IPS-18c (cell line): ENCODE data around the gene FOXJ3.

Experiments
- H3K4me3 ChIP-seq: 2 replicates; pipeline ENCODE4 v1.7.0; 2013; ENCODE audit warnings: low read depth, mild to moderate bottlenecking, low read length, moderate library complexity; ENCODE audit not compliant: insufficient read depth
- H3K9me3 ChIP-seq: one replicate; pipeline ENCODE4 v1.6.1; 2013; ENCODE audit warnings: mild to moderate bottlenecking, low read length, moderate library complexity; ENCODE audit not compliant: control insufficient read depth, insufficient read depth

FOXJ3 gene

GRCh38 chr1:42319128-42319851, 15.7 kb downstream of the FOXJ3 start:
- Histone ChIP-seq H3K9me3 (no peaks in the 10 kb centered on the region), H3K4me3 (no peak overlapping the region)

- Histone ChIP-seq H3K9me3 (no peaks in the 10 kb centered on the region), H3K4me3 (no peak overlapping the region)
These were observed 16.4 kb downstream of the FOXJ3 start for GRCh38 chr1:42318601-42319000.

- no peaks in the 10 kb centered on the region for H3K9me3 ChIP-seq
These were observed 17.7 kb downstream of the FOXJ3 start for GRCh38 chr1:42317308-42317707.

GRCh38 chr1:42316292-42316691, 18.7 kb downstream of the FOXJ3 start:
- Histone ChIP-seq H3K4me3 (no peak overlapping the region), H3K9me3 (no peaks in the 10 kb centered on the region)

More at GRCh38 chr1:42317308-42317707, 17.7 kb downstream of the FOXJ3 start:
- H3K4me3 ChIP-seq, result no peak overlapping the region

GRCh38 chr1:42315500-42315899, 19.5 kb downstream of the FOXJ3 start:
- no peaks in the 10 kb centered on the region for H3K9me3 ChIP-seq
- H3K4me3 ChIP-seq, result no peak overlapping the region

GRCh38 chr1:42313970-42314369, 21.1 kb downstream of the FOXJ3 start:
- no peaks in the 10 kb centered on the region for H3K9me3 ChIP-seq
- H3K4me3 ChIP-seq, result no peak overlapping the region

GRCh38 chr1:42312576-42313212, 22.3 kb downstream of the FOXJ3 start:
- Histone ChIP-seq H3K4me3 (no peak overlapping the region), H3K9me3 (no peaks in the 10 kb centered on the region)

- no peak overlapping the region for H3K4me3 ChIP-seq
- H3K9me3 ChIP-seq, result no peaks in the 10 kb centered on the region
These were observed 23.1 kb downstream of the FOXJ3 start for GRCh38 chr1:42311897-42312296.

- Histone ChIP-seq H3K9me3 (no peaks in the 10 kb centered on the region), H3K4me3 (no peak overlapping the region)
These were observed 23.9 kb downstream of the FOXJ3 start for GRCh38 chr1:42311138-42311537.

- Histone ChIP-seq H3K9me3 (no peaks in the 10 kb centered on the region), H3K4me3 (no peak overlapping the region)
These were observed 28.1 kb downstream of the FOXJ3 start for GRCh38 chr1:42306977-42307376.

- H3K9me3 ChIP-seq, result no peaks in the 10 kb centered on the region
- no peak overlapping the region for H3K4me3 ChIP-seq
These were observed 29.4 kb downstream of the FOXJ3 start for GRCh38 chr1:42305639-42306038.

- H3K9me3 ChIP-seq, result no peaks in the 10 kb centered on the region
- no peak overlapping the region for H3K4me3 ChIP-seq
These were observed 33.0 kb downstream of the FOXJ3 start for GRCh38 chr1:42302034-42302433.

GRCh38 chr1:42298520-42298919, 36.5 kb downstream of the FOXJ3 start:
- H3K4me3 ChIP-seq, result no peak overlapping the region
- H3K9me3 ChIP-seq, result no peaks in the 10 kb centered on the region

GRCh38 chr1:42295816-42296215, 39.2 kb downstream of the FOXJ3 start:
- Histone ChIP-seq H3K9me3 (no peaks in the 10 kb centered on the region), H3K4me3 (no peak overlapping the region)

- Histone ChIP-seq H3K9me3 (no peaks in the 10 kb centered on the region), H3K4me3 (no peak overlapping the region)
These were observed 44.9 kb downstream of the FOXJ3 start for GRCh38 chr1:42290130-42290529.

- Histone ChIP-seq H3K9me3 (no peaks in the 10 kb centered on the region), H3K4me3 (no peak overlapping the region)
These were observed 46.6 kb downstream of the FOXJ3 start for GRCh38 chr1:42288311-42288985.

- no peaks in the 10 kb centered on the region for H3K9me3 ChIP-seq
- H3K4me3 ChIP-seq, result no peak overlapping the region
These were observed 52.0 kb downstream of the FOXJ3 start for GRCh38 chr1:42282867-42283583.
